HepG2 (cell line): ENCODE measurements around the gene ZFYVE28. TPM values are rescaled to one million over a fixed set of nuclear protein-coding genes. Genes with fewer than 3 reads are reported as not detected.
A peak's percentile ranks its signal among the peaks of the same experiment; 100 is the strongest.

Experiments
- ARID5B ChIP-seq: IDR thresholded peaks from 2 replicates; pipeline ENCODE4 v1.4.0; 2020; ENCODE audit warnings: mild to moderate bottlenecking, missing genetic modification reagents
- ATF3 ChIP-seq: sonication (generic); formaldehyde crosslinking; IDR thresholded peaks from 2 replicates; pipeline ENCODE4 v1.4.0; 2020; ENCODE audit warnings: missing genetic modification reagents
- EP300 ChIP-seq, 3 experiments: sonication (generic) in 1 of 3; formaldehyde crosslinking in 1 of 3; IDR thresholded peaks; 2 replicates each; pipeline versions ENCODE4 v1.5.1 to v1.6.1; 2011 to 2020; ENCODE audit warnings: low read depth in 2 of 3, low read length in 2 of 3, borderline replicate concordance in 1 of 3, improper control_type of control experiment in 1 of 3, mild to moderate bottlenecking in 1 of 3, missing genetic modification reagents in 1 of 3, moderate library complexity in 1 of 3
- FOSL2 ChIP-seq: sonication (generic); formaldehyde crosslinking; IDR thresholded peaks from 2 replicates; pipeline ENCODE4 v1.4.0; 2020; ENCODE audit warnings: missing genetic modification reagents
- GABPB1 ChIP-seq: IDR thresholded peaks from 2 replicates; pipeline ENCODE4 v1.6.1; 2016; ENCODE audit warnings: mild to moderate bottlenecking, missing genetic modification reagents, moderate library complexity, missing compliant biosample characterization
- GMEB1 ChIP-seq: sonication (generic); formaldehyde crosslinking; IDR thresholded peaks from 2 replicates; pipeline ENCODE4 v1.5.1; 2020; ENCODE audit warnings: missing genetic modification reagents, mild to moderate bottlenecking, borderline replicate concordance
- HNRNPLL ChIP-seq: fragments of 200-400 bp; formaldehyde crosslinking; IDR thresholded peaks from 2 replicates; pipeline ENCODE4 v1.6.1; 2017; ENCODE audit warnings: mild to moderate bottlenecking, low read depth, low read length; ENCODE audit not compliant: poor library complexity, severe bottlenecking
- MAFF ChIP-seq: IDR thresholded peaks from 2 replicates; pipeline ENCODE4 v1.6.1; 2011; ENCODE audit warnings: low read depth, low read length, improper control_type of control experiment
- MEIS1 ChIP-seq: sonication (generic); formaldehyde crosslinking; IDR thresholded peaks from 2 replicates; pipeline ENCODE4 v1.9.0; 2021; ENCODE audit warnings: mild to moderate bottlenecking, missing genetic modification reagents, moderate library complexity, borderline replicate concordance
- MYC ChIP-seq: sonication (generic); formaldehyde crosslinking; IDR thresholded peaks from 2 replicates; pipeline ENCODE4 v1.9.0; 2021; ENCODE audit warnings: missing genetic modification reagents, borderline replicate concordance
- ZNF260 ChIP-seq: sonication (generic); formaldehyde crosslinking; IDR thresholded peaks from 2 replicates; pipeline ENCODE4 v1.4.0; 2020; ENCODE audit warnings: missing genetic modification reagents, low read depth, mild to moderate bottlenecking, borderline replicate concordance
- polyA plus RNA-seq, 8 experiments: library from polyadenylated mRNA; depleted of rRNA in 3 of 8; stranded (reverse) in 7 of 8; unstranded in 1 of 8; fragments of >200 nt; fragmentation: Illumina TruSeq in 4 of 8; extraction: Trizol in 4 of 8; gene quantifications; 2 replicates each; pipeline versions ENCODE4 v1.2.1 to v1.2.3, GENCODE V29; 2011 to 2016; ENCODE audit warnings: low read depth in 4 of 8, missing spikeins in 1 of 8, mixed read lengths in 1 of 8; ENCODE audit not compliant: insufficient read depth in 1 of 8
- total RNA-seq, 5 experiments: library from RNA; depleted of rRNA; stranded (reverse); fragments of >200 nt; fragmentation: Illumina TruSeq; extraction: Trizol; gene quantifications; 2 replicates each; pipeline ENCODE4 v1.2.3, GENCODE V29; 2016; ENCODE audit warnings: low read depth in 1 of 5

Gene ZFYVE28
- total and polyA plus RNA-seq, 2 of the 13 experiments (the other 11 are each of a cell fraction or from before 2014, with no cell fraction given) = 0.12 to 0.22 TPM

GRCh38 chr4:2412885-2413716 lies 5.3 kb downstream of the ZFYVE28 start (continued):
- 0 out of 2 replicates have a peak, but pooled peaks have one; percentile 15 for TF ChIP-seq ATF3 (CRISPR knock-in tag)
- TF ChIP-seq MEIS1 = no peak
- TF ChIP-seq MAFF = peak; percentile 20; the same call in 1 of the 2 replicates
- TF ChIP-seq ARID5B = 0 out of 2 replicates have a peak, but pooled peaks have one; percentile 23
- TF ChIP-seq FOSL2 (CRISPR knock-in tag) = peak; percentile 85
- TF ChIP-seq GMEB1 (CRISPR knock-in tag) = 0 out of 2 replicates have a peak, but pooled peaks have one; percentile 24
- TF ChIP-seq GABPB1 (CRISPR knock-in tag) = peak; percentile 71
- peak; percentile 41 for TF ChIP-seq HNRNPLL
- no peak for TF ChIP-seq ZNF260 (CRISPR knock-in tag)
- TF ChIP-seq EP300 (IDR thresholded peaks at IDR 0.05; ENCODE audit: low read depth in 2 of 2, low read length in 2 of 2) = no peak
- no peak for TF ChIP-seq EP300 (CRISPR knock-in tag; IDR thresholded peaks at IDR 0.05; ENCODE audit: borderline replicate concordance)
- TF ChIP-seq MYC (CRISPR knock-in tag) = peak; percentile 35; the same call in 1 of the 2 replicates
